IMR-90 (cell line): ENCODE results near the gene DAPL1.

Source experiments
- BHLHE40 ChIP-seq: fragments of 150-350 bp; IDR thresholded peaks from 2 replicates; pipeline ENCODE4 v1.6.1; 2016; ENCODE audit warnings: mild to moderate bottlenecking, low read depth, low read length
- MAZ ChIP-seq: IDR thresholded peaks from 2 replicates; pipeline ENCODE4 v1.6.1; 2012; ENCODE audit warnings: low read depth, mild to moderate bottlenecking, low read length, improper control_type of control experiment, moderate library complexity, borderline replicate concordance
- POLR2A ChIP-seq: IDR thresholded peaks from 2 replicates; pipeline ENCODE4 v1.6.1; 2012; ENCODE audit warnings: mild to moderate bottlenecking, low read depth, low read length
- RAD21 ChIP-seq: IDR thresholded peaks from 2 replicates; pipeline ENCODE4 v1.6.1; 2012; ENCODE audit warnings: low read length, improper control_type of control experiment
- USF2 ChIP-seq: fragments of 150-350 bp; IDR thresholded peaks from 2 replicates; pipeline ENCODE4 v1.6.1; 2017; ENCODE audit warnings: mild to moderate bottlenecking, antibody characterized with exemption, low read length, low read depth
- TF ChIP-seq, protein P1 (sequence below): conservative IDR thresholded peaks from 2 replicates; pipeline ENCODE4 v1.5.1; 2012; ENCODE audit warnings: mild to moderate bottlenecking, low read depth, low read length, improper control_type of control experiment
- TF ChIP-seq, protein P2 (sequence below): fragments of 150-350 bp; IDR thresholded peaks from 2 replicates; pipeline ENCODE4 v1.6.1; 2016; ENCODE audit warnings: low read depth, mild to moderate bottlenecking, low read length, moderate library complexity, borderline replicate concordance

DNA sequence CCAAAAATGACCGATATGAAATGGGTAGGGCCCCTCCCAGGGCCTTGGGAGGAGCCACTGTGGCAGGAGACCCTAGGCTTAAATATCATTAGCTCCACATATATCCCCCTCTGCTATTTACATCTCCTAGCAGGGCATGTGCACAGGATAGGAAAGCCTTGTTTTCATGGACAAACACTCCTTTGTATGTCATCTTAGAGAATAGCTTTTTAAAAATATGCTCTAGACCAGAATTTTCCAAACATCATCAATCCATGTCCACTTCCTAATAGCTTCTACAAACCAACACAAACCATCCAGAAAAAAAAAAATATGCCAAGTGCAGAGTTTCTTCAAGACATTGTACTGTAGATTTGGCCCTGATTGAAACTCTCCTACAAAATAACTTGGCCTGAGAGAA, 10.8 kb downstream of the DAPL1 start:
- TF ChIP-seq, protein P1, sequence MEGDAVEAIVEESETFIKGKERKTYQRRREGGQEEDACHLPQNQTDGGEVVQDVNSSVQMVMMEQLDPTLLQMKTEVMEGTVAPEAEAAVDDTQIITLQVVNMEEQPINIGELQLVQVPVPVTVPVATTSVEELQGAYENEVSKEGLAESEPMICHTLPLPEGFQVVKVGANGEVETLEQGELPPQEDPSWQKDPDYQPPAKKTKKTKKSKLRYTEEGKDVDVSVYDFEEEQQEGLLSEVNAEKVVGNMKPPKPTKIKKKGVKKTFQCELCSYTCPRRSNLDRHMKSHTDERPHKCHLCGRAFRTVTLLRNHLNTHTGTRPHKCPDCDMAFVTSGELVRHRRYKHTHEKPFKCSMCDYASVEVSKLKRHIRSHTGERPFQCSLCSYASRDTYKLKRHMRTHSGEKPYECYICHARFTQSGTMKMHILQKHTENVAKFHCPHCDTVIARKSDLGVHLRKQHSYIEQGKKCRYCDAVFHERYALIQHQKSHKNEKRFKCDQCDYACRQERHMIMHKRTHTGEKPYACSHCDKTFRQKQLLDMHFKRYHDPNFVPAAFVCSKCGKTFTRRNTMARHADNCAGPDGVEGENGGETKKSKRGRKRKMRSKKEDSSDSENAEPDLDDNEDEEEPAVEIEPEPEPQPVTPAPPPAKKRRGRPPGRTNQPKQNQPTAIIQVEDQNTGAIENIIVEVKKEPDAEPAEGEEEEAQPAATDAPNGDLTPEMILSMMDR, result no peak
- TF ChIP-seq RAD21 (no peak), POLR2A (no peak), BHLHE40 (no peak), USF2 (no peak), MAZ (no peak)
- TF ChIP-seq, protein P2, sequence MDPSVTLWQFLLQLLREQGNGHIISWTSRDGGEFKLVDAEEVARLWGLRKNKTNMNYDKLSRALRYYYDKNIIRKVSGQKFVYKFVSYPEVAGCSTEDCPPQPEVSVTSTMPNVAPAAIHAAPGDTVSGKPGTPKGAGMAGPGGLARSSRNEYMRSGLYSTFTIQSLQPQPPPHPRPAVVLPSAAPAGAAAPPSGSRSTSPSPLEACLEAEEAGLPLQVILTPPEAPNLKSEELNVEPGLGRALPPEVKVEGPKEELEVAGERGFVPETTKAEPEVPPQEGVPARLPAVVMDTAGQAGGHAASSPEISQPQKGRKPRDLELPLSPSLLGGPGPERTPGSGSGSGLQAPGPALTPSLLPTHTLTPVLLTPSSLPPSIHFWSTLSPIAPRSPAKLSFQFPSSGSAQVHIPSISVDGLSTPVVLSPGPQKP, result no peak
